Subcutaneous adipose tissue (tissue), 4 donors: ENCODE results near the gene MCAT. TPM values are rescaled to one million over a fixed set of nuclear protein-coding genes. Genes with fewer than 3 reads are reported as not detected.

Source experiments
- total RNA-seq, 4 donors: library from RNA; depleted of rRNA; stranded (reverse); fragments of >200 nt; gene quantifications; one replicate each; pipeline ENCODE4 v1.1.0, GENCODE V29; 2016
- TF ChIP-seq, protein P1 (sequence below): fragments of 450-650 bp; IDR thresholded peaks from one replicate; pipeline ENCODE4 v1.5.1; 2016; ENCODE audit warnings: low read depth, mild to moderate bottlenecking, control low read depth, antibody characterized with exemption, moderate library complexity

MCAT gene
- total RNA-seq, 4 donors from 2014 or later = 6.7 to 27.9 (median 16.6) TPM

DNA sequence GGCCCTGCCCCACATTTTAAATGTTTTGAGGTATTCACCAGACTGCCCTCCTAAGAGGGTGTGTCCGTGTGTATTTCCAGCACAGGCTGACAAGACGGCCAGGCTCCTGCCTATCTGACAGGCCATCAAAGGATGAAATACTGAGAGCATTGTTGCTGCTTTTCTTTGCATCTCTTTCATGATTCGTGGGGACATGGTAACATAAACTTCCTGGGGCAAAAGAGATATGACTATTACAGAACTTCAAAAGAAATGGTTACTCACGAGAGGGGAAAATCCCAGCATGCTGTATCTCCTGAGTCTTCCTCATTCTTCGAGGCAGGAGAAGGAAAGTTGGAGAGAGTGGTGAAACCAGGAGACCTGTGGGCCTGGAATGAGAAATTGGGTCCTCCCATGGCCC, 43.0 kb downstream of the MCAT start:
- TF ChIP-seq, protein P1, sequence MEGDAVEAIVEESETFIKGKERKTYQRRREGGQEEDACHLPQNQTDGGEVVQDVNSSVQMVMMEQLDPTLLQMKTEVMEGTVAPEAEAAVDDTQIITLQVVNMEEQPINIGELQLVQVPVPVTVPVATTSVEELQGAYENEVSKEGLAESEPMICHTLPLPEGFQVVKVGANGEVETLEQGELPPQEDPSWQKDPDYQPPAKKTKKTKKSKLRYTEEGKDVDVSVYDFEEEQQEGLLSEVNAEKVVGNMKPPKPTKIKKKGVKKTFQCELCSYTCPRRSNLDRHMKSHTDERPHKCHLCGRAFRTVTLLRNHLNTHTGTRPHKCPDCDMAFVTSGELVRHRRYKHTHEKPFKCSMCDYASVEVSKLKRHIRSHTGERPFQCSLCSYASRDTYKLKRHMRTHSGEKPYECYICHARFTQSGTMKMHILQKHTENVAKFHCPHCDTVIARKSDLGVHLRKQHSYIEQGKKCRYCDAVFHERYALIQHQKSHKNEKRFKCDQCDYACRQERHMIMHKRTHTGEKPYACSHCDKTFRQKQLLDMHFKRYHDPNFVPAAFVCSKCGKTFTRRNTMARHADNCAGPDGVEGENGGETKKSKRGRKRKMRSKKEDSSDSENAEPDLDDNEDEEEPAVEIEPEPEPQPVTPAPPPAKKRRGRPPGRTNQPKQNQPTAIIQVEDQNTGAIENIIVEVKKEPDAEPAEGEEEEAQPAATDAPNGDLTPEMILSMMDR = no peak

DNA sequence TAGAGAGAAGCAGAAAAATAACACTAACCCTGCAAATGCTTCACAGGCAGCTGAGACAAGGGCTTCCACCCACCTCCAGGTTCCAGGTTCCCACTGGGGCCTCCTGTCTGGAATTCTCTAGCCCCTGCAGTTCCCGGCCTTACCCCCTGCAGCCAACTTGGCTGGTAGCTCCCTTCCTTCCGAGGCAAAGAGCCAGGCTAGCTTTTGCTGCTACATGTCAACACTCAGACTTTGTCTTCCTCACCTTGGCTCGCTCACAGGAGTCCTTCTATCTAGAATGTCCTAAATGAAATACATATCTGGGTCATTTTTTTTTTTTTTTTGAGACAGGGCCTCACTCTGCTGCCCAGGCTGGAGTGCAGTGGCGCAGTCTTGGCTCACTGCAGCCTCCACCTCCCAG, 44.1 kb downstream of the MCAT start:
- TF ChIP-seq, protein P1 = no peak

DNA sequence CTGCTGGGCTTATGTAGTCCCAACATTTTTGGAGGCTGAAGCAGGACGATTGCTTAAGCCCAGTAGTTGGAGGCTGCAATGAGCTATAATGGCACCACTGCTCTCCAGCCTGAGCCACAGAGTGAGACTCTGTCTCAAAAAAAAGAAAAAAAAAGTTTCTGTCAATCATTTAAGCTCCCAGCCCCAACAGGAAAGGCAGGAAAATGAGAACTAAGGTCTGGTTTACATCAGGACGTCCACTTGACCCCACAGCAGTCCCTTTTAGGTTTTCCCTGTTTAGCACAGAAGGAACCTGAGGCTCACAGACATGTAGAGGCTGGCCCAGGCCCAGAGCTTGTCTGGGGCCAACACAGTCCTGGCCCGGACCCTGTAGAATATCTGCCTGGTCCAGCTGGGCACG, 44.8 kb downstream of the MCAT start:
- TF ChIP-seq, protein P1 = no peak

DNA sequence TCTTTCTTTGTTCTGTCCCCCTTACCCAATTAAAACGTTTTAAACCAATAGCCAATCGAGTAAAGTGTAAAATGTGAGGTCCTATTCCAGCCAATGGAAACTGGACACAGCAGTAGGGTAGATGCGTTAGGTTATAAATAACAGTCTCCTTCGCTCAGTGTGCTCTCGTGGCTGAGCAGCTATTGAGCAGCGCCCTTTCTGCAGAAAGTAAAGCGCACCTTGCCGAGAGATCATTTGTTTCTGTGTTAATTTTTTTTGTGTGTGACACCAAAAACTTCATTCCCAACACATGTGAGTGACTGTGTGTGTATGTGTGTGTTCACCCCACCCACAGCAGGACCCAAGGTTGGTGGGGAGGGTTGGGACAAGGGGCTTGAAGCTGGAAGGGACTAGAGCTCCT, 46.8 kb downstream of the MCAT start:
- TF ChIP-seq, protein P1 = no peak

DNA sequence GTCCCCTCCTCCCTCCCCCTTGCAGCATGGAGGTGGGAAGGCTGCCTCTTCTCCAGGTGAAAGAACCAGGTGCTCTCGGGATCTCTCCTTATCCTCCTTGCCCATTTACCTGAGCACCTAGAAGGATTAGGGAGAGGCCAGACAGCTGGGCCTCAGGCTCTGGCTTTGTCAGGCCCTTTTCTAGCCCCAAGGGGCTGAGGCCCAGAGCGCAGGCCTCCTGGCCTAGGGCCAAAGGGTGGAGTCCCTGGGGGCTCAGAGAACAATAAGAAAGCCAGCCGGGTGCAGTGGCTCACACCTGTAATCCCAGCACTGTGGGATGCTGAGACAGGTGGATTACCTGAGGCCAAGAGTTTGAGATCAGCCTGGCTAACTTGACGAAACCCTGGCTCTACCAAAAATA, 48.6 kb downstream of the MCAT start:
- TF ChIP-seq, protein P1 = no peak

DNA sequence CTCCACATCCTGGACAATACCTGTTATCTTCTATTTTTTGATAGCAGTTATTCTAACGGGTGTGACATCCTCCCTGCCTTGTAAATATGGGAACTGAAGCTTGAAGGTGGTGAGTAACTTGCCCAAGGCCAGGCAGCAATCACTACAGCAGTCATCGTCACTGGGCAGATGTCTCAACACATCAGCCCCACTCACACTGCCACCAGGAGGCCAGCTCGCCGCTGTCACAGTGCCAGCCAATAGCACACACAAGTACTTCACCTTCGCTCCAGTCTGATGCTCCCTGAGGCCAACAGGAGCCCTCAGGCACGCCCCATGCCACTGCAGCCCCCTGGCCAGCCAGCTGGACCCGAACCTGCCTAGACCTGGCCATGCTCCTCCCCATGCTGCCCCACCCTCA, 49.1 kb downstream of the MCAT start:
- TF ChIP-seq, protein P1 = no peak

DNA sequence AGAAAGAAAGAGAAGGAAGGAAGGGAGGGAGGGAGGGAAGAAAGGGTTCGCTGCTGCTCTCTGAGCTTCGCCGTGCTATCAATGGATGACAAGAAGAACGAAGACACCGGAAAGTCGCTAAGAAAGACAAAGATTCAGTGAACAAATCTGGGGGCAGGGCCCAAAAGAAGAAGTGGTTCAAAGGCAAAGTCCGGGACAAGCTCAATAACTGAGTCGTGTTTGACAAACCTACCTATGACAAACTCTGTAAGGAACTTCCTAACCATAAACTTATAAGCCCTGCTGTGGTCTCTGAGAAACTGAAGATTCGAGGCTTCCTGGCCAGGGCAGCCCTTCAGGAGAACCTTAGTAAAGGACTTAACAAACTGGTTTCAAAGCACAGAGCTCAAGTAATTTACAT, 51.1 kb downstream of the MCAT start:
- TF ChIP-seq, protein P1 = no peak
